HepG2 (cell line): ENCODE results near the gene FGGY. TPM values are rescaled to one million over a fixed set of nuclear protein-coding genes. Genes with fewer than 3 reads are reported as not detected.

Experiments
- ATAC-seq: fragments of 200-7000 bp; cut with Tn5 transposase; 3 replicates; pipeline ENCODE4 v1.9.1; 2020; ENCODE audit warnings: mild to moderate bottlenecking, moderate library complexity
- BruUV-seq: library from RNA; stranded (reverse); fragments of 400-500 nt; replicated peaks from 2 replicates; lab custom pipeline; 2021; lab: Mats Ljungman, UMichigan
- CTCF ChIA-PET: fragments of 300-600 bp; formaldehyde crosslinking; extraction: SDS; loops from one replicate; lab custom pipeline; 2021; ENCODE audit warnings: low total read pairs, inconsistent platforms, low intra/inter-chr PET ratio; lab: Yijun Ruan, JAX
- POLR2A ChIA-PET: fragments of 350-600 bp; sonication (Branson Sonifier 250); formaldehyde crosslinking; loops from one replicate; lab custom pipeline; 2020; ENCODE audit warnings: antibody characterized with exemption, inconsistent platforms; lab: Yijun Ruan, JAX
- DNase-seq: peaks from one replicate; pipeline ENCODE4 v3.0.0-alpha.2; 2015; ENCODE audit warnings: low spot score
- FAIRE-seq: peaks from 3 replicates; lab custom pipeline; 2011; peaks lifted over from hg19 to GRCh38; lab: Jason Lieb, UNC
- H2AFZ ChIP-seq: one replicate; pipeline ENCODE4 v1.6.1; 2011; ENCODE audit warnings: low read length, inconsistent platforms
- H3K27ac ChIP-seq: fragments of 300-600 bp; 3 replicates; pipeline ENCODE4 v1.8.0; 2011; ENCODE audit warnings: mixed run types, mild to moderate bottlenecking, mixed read lengths, low read length, inconsistent platforms; ENCODE audit not compliant: insufficient read depth; ENCODE audit errors: extremely low read length
- H3K27me3 ChIP-seq, 2 experiments: fragments of 200-600 bp in 1 of 2; 2 replicates in 1 of 2; 3 replicates in 1 of 2; pipeline versions ENCODE4 v1.6.0 to v1.8.0; 2011; ENCODE audit warnings: low read length in 2 of 2, mild to moderate bottlenecking in 2 of 2, moderate library complexity in 2 of 2, inconsistent platforms in 1 of 2; ENCODE audit not compliant: insufficient read depth in 2 of 2, control insufficient read depth in 1 of 2
- H3K36me3 ChIP-seq, 2 experiments: fragments of 200-600 bp in 1 of 2; replicated peaks in 1 of 2; 2 replicates in 1 of 2; 3 replicates in 1 of 2; pipeline versions ENCODE4 v1.5.1 to v1.8.0; 2011; ENCODE audit warnings: low read length in 2 of 2, inconsistent platforms in 1 of 2; ENCODE audit not compliant: insufficient read depth in 2 of 2, control insufficient read depth in 1 of 2
- H3K4me1 ChIP-seq: 2 replicates; pipeline ENCODE4 v1.5.1; 2012; ENCODE audit warnings: low read length, inconsistent platforms; ENCODE audit not compliant: insufficient read depth
- H3K4me2 ChIP-seq: 2 replicates; pipeline ENCODE4 v1.6.0; 2011; ENCODE audit warnings: low read depth, low read length, inconsistent platforms
- H3K4me3 ChIP-seq, 3 experiments: fragments of 200-600 bp in 1 of 3; sonication (generic), shearing (Covaris generic) in 1 of 3; replicated peaks in 1 of 3; 2 replicates each; pipeline ENCODE4 v1.5.1; 2011 to 2016; ENCODE audit warnings: low read length in 3 of 3, inconsistent platforms in 2 of 3, low read depth in 2 of 3, mild to moderate bottlenecking in 2 of 3, control low read depth in 1 of 3, mixed read lengths in 1 of 3; ENCODE audit not compliant: insufficient read depth in 1 of 3
- H3K79me2 ChIP-seq: one replicate; pipeline ENCODE4 v1.6.1; 2011; ENCODE audit warnings: low read length, inconsistent platforms; ENCODE audit not compliant: insufficient read depth
- H3K9ac ChIP-seq: 2 replicates; pipeline ENCODE4 v1.6.0; 2011; ENCODE audit warnings: mild to moderate bottlenecking, low read depth, low read length, inconsistent platforms; ENCODE audit not compliant: insufficient read depth
- H3K9me3 ChIP-seq: 2 replicates; pipeline ENCODE4 v1.5.1; 2012; ENCODE audit warnings: mild to moderate bottlenecking, low read length
- H4K20me1 ChIP-seq: 2 replicates; pipeline ENCODE4 v1.6.0; 2011; ENCODE audit warnings: inconsistent platforms, mild to moderate bottlenecking, low read length, moderate library complexity; ENCODE audit not compliant: insufficient read depth
- ARID2 ChIP-seq: sonication (generic); formaldehyde crosslinking; IDR thresholded peaks from 2 replicates; pipeline ENCODE4 v1.8.1; 2022; ENCODE audit warnings: mild to moderate bottlenecking, missing genetic modification reagents, borderline replicate concordance
- NR2F6 ChIP-seq, 2 experiments: IDR thresholded peaks; 2 replicates each; pipeline ENCODE4 v1.6.1; 2016; ENCODE audit warnings: antibody characterized with exemption in 1 of 2, mild to moderate bottlenecking in 1 of 2
- PAWR ChIP-seq: sonication (generic); formaldehyde crosslinking; IDR thresholded peaks from 2 replicates; pipeline ENCODE4 v1.4.0; 2020; ENCODE audit warnings: missing genetic modification reagents, mild to moderate bottlenecking, borderline replicate concordance
- RARA ChIP-seq: IDR thresholded peaks from 2 replicates; pipeline ENCODE4 v1.6.1; 2016; ENCODE audit warnings: missing genetic modification reagents, missing compliant biosample characterization
- RCOR2 ChIP-seq: IDR thresholded peaks from 2 replicates; pipeline ENCODE4 v1.6.1; 2016; ENCODE audit warnings: missing biosample characterization, missing genetic modification reagents
- SOX13 ChIP-seq, 3 experiments: fragments of 450-650 bp in 1 of 3; sonication (generic) in 1 of 3; formaldehyde crosslinking in 1 of 3; IDR thresholded peaks in 2 of 3; conservative IDR thresholded peaks in 1 of 3; 2 replicates each; pipeline versions ENCODE4 v1.5.0 to v1.6.1; 2016 to 2020; ENCODE audit warnings: antibody characterized with exemption in 1 of 3, mild to moderate bottlenecking in 1 of 3, missing compliant biosample characterization in 1 of 3, missing genetic modification reagents in 1 of 3, moderate library complexity in 1 of 3
- SOX6 ChIP-seq, 2 experiments: fragments of 450-650 bp in 1 of 2; sonication (generic) in 1 of 2; formaldehyde crosslinking in 1 of 2; IDR thresholded peaks; 2 replicates each; pipeline versions ENCODE4 v1.4.0 to v1.6.1; 2017 to 2020; ENCODE audit warnings: antibody characterized with exemption in 1 of 2, mild to moderate bottlenecking in 1 of 2, missing genetic modification reagents in 1 of 2
- TERF1 ChIP-seq: sonication (generic); formaldehyde crosslinking; IDR thresholded peaks from 2 replicates; pipeline ENCODE4 v1.8.0; 2022; ENCODE audit warnings: mild to moderate bottlenecking, missing genetic modification reagents, moderate library complexity
- ZNF275 ChIP-seq: sonication (generic); formaldehyde crosslinking; IDR thresholded peaks from 2 replicates; pipeline ENCODE4 v1.8.0; 2022; ENCODE audit warnings: missing genetic modification reagents, mild to moderate bottlenecking, inconsistent platforms, borderline replicate concordance
- ZNF281 ChIP-seq: sonication (generic); formaldehyde crosslinking; IDR thresholded peaks from 2 replicates; pipeline ENCODE4 v1.4.0; 2020; ENCODE audit warnings: missing genetic modification reagents, borderline replicate concordance
- ZNF503 ChIP-seq: sonication (generic); formaldehyde crosslinking; IDR thresholded peaks from 2 replicates; pipeline ENCODE4 v1.4.0; 2020; ENCODE audit warnings: missing genetic modification reagents
- ZNF710 ChIP-seq: sonication (generic); formaldehyde crosslinking; IDR thresholded peaks from 2 replicates; pipeline ENCODE4 v1.5.0; 2020; ENCODE audit warnings: mild to moderate bottlenecking, missing genetic modification reagents, borderline replicate concordance
- WGBS: methylation state at CpG from one replicate; pipeline ENCODE4 v1.1.6; 2017; ENCODE audit warnings: low lambda C conversion rate; 5-methylcytosine and 5-hydroxymethylcytosine counted together
- in situ Hi-C: cut with HindIII; loops from 2 replicates; pipeline ENCODE4 v1.10.0; 2017; ENCODE audit warnings: low pct_unique_long_range_greater_than_20kb; ENCODE audit not compliant: extremely low pct_ligation_motif_present
- intact Hi-C: fragments of 100-400 bp; cut with micrococcal nuclease; formaldehyde crosslinking; loops from one replicate; pipeline ENCODE4 v1.10.0; 2022; ENCODE audit not compliant: unreplicated experiment
- polyA plus RNA-seq, 8 experiments: library from polyadenylated mRNA; depleted of rRNA in 3 of 8; stranded (reverse) in 7 of 8; unstranded in 1 of 8; fragments of >200 nt; fragmentation: Illumina TruSeq in 4 of 8; extraction: Trizol in 4 of 8; gene quantifications; 2 replicates each; pipeline versions ENCODE4 v1.2.1 to v1.2.3, GENCODE V29; 2011 to 2016; ENCODE audit warnings: low read depth in 4 of 8, missing spikeins in 1 of 8, mixed read lengths in 1 of 8; ENCODE audit not compliant: insufficient read depth in 1 of 8
- total RNA-seq, 5 experiments: library from RNA; depleted of rRNA; stranded (reverse); fragments of >200 nt; fragmentation: Illumina TruSeq; extraction: Trizol; gene quantifications; 2 replicates each; pipeline ENCODE4 v1.2.3, GENCODE V29; 2016; ENCODE audit warnings: low read depth in 1 of 5

Gene FGGY
- total and polyA plus RNA-seq, 2 of the 13 experiments (the other 11 are each of a cell fraction or from before 2014, with no cell fraction given): 15.7 to 27.5 TPM

GRCh38 chr1:59657873-59658465 lies 361.1 kb downstream of the FGGY start:
- ChIA-PET CTCF (no interaction called here), POLR2A (interaction anchor here (1.1 to 2.1 kb wide), 2 partner anchors 39 to 63 kb away, joined by 3 to 5 read pairs; no protein-coding TSS in a partner anchor)
- DNase-seq (peak; percentile 77), ATAC-seq (peak; percentile 92), FAIRE-seq (no peak)
- in situ Hi-C loops: no loop called here
- H3K4me2 ChIP-seq: peak overlapping the region; percentile 25; the same call in 1 of the 2 replicates
- H3K79me2 ChIP-seq: no peaks in the 10 kb centered on the region
- H3K4me1 ChIP-seq: peaks cover 50% of the 10 kb centered on the region
- no peaks in the 10 kb centered on the region for H3K9me3 ChIP-seq
- H3K9ac ChIP-seq: peak overlapping the region; percentile 12; the same call in 1 of the 2 replicates
- H3K27ac ChIP-seq: peak overlapping the region; percentile 43
- H3K27me3 ChIP-seq: no peaks in the 10 kb centered on the region
- no peak overlapping the region for H3K4me3 ChIP-seq
- WGBS: 62% methylated on average over 3 of the region's 3 CpGs
- no peaks in the 10 kb centered on the region for H4K20me1 ChIP-seq
- BruUV-seq: no TSS peak
- intact Hi-C loops: no loop called here
- no peaks in the 10 kb centered on the region for H3K36me3 ChIP-seq
- no peak overlapping the region for H2AFZ ChIP-seq
- TF ChIP-seq SOX6 (IDR thresholded peaks at IDR 0.05) (no peak), SOX6 (CRISPR knock-in tag; IDR thresholded peaks at IDR 0.05) (peak; percentile 52; the same call in 1 of the 2 replicates), ZNF710 (CRISPR knock-in tag) (0 out of 2 replicates have a peak, but pooled peaks have one; percentile 51), RARA (0 out of 2 replicates have a peak, but pooled peaks have one; percentile 22), ZNF503 (CRISPR knock-in tag) (peak; percentile 47; the same call in 1 of the 2 replicates), SOX13 (IDR thresholded peaks at IDR 0.05) (no peak), SOX13 (CRISPR knock-in tag; conservative IDR thresholded peaks at IDR 0.05 in 1 of 2, IDR thresholded peaks at IDR 0.05 in 1 of 2) (peak in 1 of 2 experiments; percentile 77; a peak in 2 of 4 replicates), ZNF275 (CRISPR knock-in tag) (no peak), TERF1 (CRISPR knock-in tag) (no peak), ARID2 (CRISPR knock-in tag) (no peak), NR2F6 (IDR thresholded peaks at IDR 0.05) (no peak), NR2F6 (CRISPR knock-in tag; IDR thresholded peaks at IDR 0.05) (peak; percentile 22; the same call in 1 of the 2 replicates), RCOR2 (CRISPR knock-in tag) (peak; percentile 93), ZNF281 (no peak; the same call in 1 of the 2 replicates), PAWR (CRISPR knock-in tag) (no peak)
